ENCODE measurements around the gene TMEM178B. TPM values are rescaled to one million over a fixed set of nuclear protein-coding genes. Genes with fewer than 3 reads are reported as not detected.

Gene TMEM178B
- total RNA-seq, 1 experiment from 2014 or later: 0.21 TPM

DNA sequence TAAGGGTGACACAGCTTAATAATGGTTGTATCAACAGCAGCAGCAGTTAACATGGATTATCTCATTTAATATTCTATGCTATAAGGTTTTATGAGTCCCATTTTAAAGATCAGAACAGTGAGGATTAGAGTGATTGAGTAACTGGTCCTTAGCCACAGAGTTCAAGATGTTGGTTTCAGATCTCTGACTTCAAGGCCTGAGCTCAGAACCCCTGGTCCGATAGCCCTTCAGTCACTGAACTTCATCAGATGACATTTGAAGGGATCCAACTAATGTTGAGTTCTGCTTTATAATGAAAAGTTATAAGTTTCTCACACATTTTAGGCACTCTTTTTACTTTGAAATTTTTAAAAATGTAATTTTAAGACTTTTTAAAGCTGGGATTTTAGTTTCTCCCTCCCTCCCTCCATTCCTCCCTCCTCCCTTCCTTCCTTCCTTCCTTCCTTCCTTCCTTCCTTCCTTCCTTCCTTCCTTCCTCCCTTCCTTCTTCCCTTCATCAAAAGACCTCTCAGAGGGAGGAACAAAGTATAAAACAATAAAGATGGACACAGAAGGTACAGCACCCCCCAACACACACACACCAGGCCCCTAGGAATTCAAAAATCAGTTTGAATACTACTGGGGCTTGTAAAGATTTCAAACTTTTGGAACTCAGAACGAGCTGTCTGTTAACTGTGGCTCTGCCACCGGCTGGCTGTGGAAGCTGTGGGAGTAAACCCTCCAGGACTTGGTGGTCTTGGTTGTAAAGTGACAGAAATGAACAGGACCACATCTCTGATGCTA, 270.5 kb downstream of the TMEM178B start:
- DNase-seq (ENCODE audit: low read depth, low spot score): no peak
- in situ Hi-C loops (cut with HindIII; ENCODE audit: low pct_unique_long_range_greater_than_20kb, low sequenced_read_pairs): no loop called here

DNA sequence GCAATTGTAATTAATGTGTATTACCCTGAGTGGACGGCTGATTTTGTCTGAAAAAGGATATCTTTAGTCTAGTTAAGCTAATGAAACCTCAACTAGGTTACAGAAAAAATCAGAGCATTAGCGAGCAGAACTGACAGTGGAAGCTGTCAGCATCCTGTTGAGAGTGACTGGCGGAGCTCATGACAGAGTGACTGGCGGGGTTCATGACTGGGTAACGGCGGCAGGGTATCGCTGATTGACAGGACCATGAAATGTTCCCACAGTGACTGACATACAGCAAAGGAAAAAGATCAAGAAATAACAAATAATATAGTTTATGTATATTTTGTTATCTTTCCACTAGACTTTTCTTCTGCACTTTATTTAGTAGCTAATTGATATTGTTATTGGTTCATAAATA, 274.9 kb downstream of the TMEM178B start:
- in situ Hi-C loops (cut with HindIII; ENCODE audit: low pct_unique_long_range_greater_than_20kb, low sequenced_read_pairs): no loop called here
- no peak for DNase-seq (ENCODE audit: low read depth, low spot score)

- in situ Hi-C loops (cut with HindIII; ENCODE audit: low pct_unique_long_range_greater_than_20kb, low sequenced_read_pairs): no loop called here
- DNase-seq (ENCODE audit: low read depth, low spot score): no peak
Observed at GRCh38 chr7:141349338-141349737, 275.5 kb downstream of the TMEM178B start.

DNA sequence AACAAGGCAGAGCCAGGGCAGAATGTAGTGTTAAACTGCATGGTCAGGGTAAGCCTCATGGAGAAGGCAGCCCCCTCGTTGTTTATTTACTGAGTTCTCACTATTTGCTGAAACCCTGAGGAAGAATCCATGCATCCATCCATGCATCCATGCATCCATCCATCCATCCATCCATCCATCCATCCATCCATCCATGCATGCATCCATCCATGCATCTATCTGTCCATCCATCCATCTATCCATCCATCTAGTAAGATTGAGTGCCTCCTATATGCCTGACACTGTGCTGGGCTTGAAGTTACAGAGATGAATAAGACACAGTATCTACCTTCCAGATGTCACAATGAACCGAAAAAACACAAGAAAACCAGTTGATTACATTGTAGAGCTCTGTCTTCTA, 275.9 kb downstream of the TMEM178B start:
- in situ Hi-C loops (cut with HindIII; ENCODE audit: low pct_unique_long_range_greater_than_20kb, low sequenced_read_pairs): no loop called here
- DNase-seq (ENCODE audit: low read depth, low spot score): no peak

DNA sequence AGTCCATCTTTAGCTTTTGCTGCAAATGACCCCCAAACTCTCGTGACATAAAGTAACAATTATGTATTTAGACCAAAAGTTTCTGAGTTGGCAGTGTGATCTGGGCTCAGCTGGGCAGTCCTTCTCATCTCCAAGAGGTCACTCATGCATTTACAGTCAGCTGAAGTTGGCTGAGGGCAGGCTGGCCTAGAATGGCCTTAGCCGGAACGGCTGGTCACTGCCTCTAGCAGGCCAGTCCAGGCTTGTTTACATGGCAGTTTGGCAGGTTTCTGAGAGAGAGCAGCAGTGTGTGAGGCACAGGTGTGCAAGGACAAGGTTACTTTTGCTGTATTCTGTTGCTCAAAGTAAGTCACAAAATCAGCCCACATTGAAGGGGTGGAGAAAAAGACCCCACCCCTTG, 277.3 kb downstream of the TMEM178B start:
- no peak for DNase-seq (ENCODE audit: low read depth, low spot score)
- in situ Hi-C loops (cut with HindIII; ENCODE audit: low pct_unique_long_range_greater_than_20kb, low sequenced_read_pairs): no loop called here

DNA sequence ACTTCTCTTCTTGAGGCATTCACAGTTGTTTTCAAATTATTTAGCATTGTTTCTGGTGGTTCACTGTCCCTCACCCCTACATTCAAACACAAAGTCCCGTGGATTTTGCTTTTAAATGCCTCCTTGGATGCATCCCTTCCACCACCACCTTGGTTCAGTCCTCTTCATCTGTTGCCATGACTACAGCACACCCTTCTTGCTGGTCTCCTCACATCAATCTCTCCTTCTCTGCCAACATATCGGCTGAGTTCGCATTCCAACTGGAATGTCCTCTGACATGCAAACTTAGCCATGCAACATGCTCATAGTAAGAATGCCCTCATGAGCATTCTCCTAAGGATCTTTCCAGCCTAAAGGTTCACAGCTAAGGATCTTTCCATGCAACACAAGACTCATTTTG, 279.1 kb downstream of the TMEM178B start:
- DNase-seq (ENCODE audit: low read depth, low spot score): no peak
- in situ Hi-C loops (cut with HindIII; ENCODE audit: low pct_unique_long_range_greater_than_20kb, low sequenced_read_pairs): no loop called here

DNA sequence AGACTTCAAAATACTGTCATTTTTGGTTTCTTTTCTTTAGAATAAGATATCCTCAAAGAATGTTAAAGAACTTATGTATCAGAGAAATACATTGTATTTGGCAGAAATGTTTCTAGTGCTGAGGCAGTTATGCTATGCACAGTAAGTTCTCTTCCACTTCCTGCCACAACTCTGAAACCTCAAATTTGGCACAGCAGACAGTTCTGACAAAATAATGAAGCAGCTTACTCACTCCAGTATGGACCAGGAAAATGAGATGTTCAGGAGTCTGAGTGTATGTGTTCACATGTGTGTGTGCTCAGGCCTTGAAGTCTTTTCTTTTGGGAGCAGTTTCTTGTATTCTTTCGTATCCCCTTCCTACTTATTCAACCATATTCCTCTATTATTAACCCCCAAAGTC, 280.4 kb downstream of the TMEM178B start:
- no peak for DNase-seq (ENCODE audit: low read depth, low spot score)

DNA sequence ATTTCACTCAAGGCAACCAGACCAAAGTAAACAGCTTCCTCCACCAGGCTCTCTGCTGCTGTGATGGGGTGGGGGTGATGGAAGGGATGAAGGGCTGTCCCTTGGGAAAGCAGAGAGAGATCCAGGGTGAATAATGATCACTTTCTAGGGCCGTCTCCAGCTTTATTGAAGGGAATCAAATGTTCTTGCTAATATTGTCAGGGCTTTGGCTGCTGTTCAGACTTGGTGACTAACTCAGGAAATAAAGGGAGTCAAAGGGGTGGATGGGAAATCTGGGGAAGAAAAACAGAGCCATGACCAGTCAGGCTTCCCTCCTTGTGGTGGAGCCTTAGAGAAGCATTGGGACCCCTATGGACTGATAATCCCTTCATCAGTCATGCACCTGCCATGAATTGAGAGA, 281.2 kb downstream of the TMEM178B start:
- DNase-seq (ENCODE audit: low read depth, low spot score): no peak
- in situ Hi-C loops (cut with HindIII; ENCODE audit: low pct_unique_long_range_greater_than_20kb, low sequenced_read_pairs): no loop called here

More for the DNA sequence above, 280.4 kb downstream of the TMEM178B start:
- in situ Hi-C loops (cut with HindIII; ENCODE audit: low pct_unique_long_range_greater_than_20kb, low sequenced_read_pairs): no loop called here

GRCh38 chr7:141356161-141356560, 282.3 kb downstream of the TMEM178B start:
- in situ Hi-C loops (cut with HindIII; ENCODE audit: low pct_unique_long_range_greater_than_20kb, low sequenced_read_pairs): no loop called here
- no peak for DNase-seq (ENCODE audit: low read depth, low spot score)

- in situ Hi-C loops (cut with HindIII; ENCODE audit: low pct_unique_long_range_greater_than_20kb, low sequenced_read_pairs): no loop called here
- DNase-seq (ENCODE audit: low read depth, low spot score): no peak
Observed at GRCh38 chr7:141358386-141358785, 284.5 kb downstream of the TMEM178B start.

GRCh38 chr7:141359262-141359661, 285.4 kb downstream of the TMEM178B start:
- in situ Hi-C loops (cut with HindIII; ENCODE audit: low pct_unique_long_range_greater_than_20kb, low sequenced_read_pairs): no loop called here
- DNase-seq (ENCODE audit: low read depth, low spot score): no peak

GRCh38 chr7:141359740-141360415, 286.0 kb downstream of the TMEM178B start:
- in situ Hi-C loops (cut with HindIII; ENCODE audit: low pct_unique_long_range_greater_than_20kb, low sequenced_read_pairs): no loop called here
- no peak for DNase-seq (ENCODE audit: low read depth, low spot score)

GRCh38 chr7:141360416-141360760, 286.5 kb downstream of the TMEM178B start:
- in situ Hi-C loops (cut with HindIII; ENCODE audit: low pct_unique_long_range_greater_than_20kb, low sequenced_read_pairs): no loop called here
- no peak for DNase-seq (ENCODE audit: low read depth, low spot score)

GRCh38 chr7:141360803-141361202, 286.9 kb downstream of the TMEM178B start:
- DNase-seq (ENCODE audit: low read depth, low spot score): no peak
- in situ Hi-C loops (cut with HindIII; ENCODE audit: low pct_unique_long_range_greater_than_20kb, low sequenced_read_pairs): no loop called here

- in situ Hi-C loops (cut with HindIII; ENCODE audit: low pct_unique_long_range_greater_than_20kb, low sequenced_read_pairs): no loop called here
- DNase-seq (ENCODE audit: low read depth, low spot score): no peak
Observed at GRCh38 chr7:141361479-141361878, 287.6 kb downstream of the TMEM178B start.

DNA sequence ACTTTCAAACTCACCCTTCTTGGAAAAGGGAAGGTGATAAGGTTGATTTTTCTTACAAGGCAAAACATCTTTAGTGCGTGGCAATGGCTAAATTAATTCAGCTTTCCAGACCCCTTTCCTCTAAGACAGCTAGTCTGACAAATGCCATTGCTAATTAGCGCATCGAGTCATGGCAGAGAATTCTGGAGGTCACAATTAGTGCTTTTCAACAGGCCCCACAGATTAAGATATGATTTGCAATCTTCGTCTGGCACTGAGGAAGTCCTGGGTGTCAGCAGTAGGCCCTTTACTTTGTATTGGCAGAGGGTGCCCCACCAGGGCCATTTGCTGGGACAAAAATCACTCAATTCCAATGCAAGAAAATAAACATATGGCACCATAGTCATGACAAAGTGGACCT, 288.1 kb downstream of the TMEM178B start:
- in situ Hi-C loops (cut with HindIII; ENCODE audit: low pct_unique_long_range_greater_than_20kb, low sequenced_read_pairs): no loop called here
- DNase-seq (ENCODE audit: low read depth, low spot score): no peak

- in situ Hi-C loops (cut with HindIII; ENCODE audit: low pct_unique_long_range_greater_than_20kb, low sequenced_read_pairs): no loop called here
- DNase-seq (ENCODE audit: low read depth, low spot score): no peak
Observed at GRCh38 chr7:141362580-141363435, 288.9 kb downstream of the TMEM178B start.

DNA sequence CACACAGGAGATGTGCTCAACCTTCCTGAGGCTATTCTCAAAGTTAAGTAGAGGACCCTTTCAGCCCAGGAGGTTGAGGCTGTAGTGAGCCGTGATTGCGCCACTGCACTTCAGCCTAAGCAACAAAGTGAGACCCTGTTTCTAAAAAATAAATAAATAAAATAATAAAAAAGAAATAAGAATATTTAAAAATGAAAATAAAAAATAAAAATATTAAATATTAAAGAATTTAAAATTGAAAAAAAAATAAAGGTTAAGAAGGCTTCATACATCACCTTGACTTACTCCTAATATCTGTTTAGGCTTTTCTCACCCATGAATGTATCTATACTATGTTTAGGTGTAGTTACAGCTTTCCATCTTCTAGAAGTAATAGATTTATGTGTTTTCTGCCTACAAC, 289.9 kb downstream of the TMEM178B start:
- no peak for DNase-seq (ENCODE audit: low read depth, low spot score)
- in situ Hi-C loops (cut with HindIII; ENCODE audit: low pct_unique_long_range_greater_than_20kb, low sequenced_read_pairs): no loop called here
